Effector CD8-positive, alpha-beta T cell (primary cell): ENCODE measurements around the gene FGFR3.

Source experiments
- DNase-seq: peaks from one replicate; lab custom pipeline; 2025; lab: John Stamatoyannopoulos, UW

The FGFR3 gene

DNA sequence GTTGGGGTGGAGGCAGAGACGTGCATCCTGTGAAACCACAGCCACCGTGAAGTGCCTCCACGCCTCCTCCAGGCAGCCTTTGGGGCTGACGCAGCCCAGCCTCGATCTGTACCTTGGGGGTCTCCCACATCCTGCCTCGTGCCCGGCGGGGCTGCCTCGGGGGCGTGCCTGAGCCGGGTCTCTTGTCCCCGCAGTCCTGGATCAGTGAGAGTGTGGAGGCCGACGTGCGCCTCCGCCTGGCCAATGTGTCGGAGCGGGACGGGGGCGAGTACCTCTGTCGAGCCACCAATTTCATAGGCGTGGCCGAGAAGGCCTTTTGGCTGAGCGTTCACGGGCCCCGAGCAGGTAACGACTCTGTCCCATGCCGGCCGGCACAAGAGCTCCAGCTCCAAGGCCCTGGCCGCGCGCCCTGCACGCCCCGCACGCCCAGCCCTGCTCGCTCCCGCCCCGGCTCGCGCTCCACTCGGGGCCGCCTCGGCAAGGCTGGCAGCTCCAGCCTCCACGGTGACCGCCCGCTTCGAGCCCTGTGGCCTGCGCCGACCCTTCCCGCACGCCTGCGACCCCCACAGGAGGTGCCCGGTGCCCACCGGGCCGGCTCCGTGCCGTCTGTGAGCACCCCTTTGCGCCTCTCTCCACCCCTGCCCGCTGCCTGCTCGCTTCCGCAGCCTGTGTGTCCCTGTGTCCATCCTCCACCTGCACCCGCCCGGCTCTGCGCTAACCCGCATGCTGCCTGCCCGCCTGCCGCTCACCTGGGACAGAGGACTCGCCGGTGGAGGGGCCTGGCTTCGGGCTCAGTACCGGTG is 9.8 kb downstream of the FGFR3 start:
- DNase-seq = no peak

DNA sequence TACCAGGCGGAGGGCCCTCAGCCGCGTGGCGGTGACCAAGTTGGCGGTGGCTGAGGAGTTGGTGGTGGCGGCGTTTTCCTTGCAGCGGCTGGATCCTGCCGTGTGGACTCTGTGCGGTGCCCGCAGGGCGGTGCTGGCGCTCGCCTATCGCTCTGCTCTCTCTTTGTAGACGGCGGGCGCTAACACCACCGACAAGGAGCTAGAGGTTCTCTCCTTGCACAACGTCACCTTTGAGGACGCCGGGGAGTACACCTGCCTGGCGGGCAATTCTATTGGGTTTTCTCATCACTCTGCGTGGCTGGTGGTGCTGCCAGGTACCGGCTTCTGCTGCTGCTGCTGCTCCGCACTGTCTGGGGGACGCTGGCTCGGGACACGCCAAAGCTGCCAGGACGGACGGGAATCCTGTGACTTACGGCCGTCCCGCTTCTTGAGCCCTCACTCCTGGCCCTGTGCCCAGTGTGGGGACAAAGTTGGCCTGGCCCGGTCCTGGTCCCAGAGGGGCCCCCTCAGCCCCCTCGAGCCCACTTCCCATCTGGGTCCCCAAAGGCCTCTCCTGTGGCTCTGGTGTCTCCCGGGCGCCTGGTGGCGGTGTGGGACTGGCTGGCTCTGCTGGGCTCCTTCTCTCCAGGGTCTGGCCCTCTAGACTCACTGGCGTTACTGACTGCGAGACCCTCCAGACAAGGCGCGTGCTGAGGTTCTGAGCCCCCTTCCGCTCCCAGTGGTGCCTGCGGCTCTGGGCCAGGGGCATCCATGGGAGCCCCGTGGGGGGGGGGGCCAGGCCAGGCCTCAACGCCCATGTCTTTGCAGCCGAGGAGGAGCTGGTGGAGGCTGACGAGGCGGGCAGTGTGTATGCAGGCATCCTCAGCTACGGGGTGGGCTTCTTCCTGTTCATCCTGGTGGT is 10.7 kb downstream of the FGFR3 start:
- no peak for DNase-seq

DNA sequence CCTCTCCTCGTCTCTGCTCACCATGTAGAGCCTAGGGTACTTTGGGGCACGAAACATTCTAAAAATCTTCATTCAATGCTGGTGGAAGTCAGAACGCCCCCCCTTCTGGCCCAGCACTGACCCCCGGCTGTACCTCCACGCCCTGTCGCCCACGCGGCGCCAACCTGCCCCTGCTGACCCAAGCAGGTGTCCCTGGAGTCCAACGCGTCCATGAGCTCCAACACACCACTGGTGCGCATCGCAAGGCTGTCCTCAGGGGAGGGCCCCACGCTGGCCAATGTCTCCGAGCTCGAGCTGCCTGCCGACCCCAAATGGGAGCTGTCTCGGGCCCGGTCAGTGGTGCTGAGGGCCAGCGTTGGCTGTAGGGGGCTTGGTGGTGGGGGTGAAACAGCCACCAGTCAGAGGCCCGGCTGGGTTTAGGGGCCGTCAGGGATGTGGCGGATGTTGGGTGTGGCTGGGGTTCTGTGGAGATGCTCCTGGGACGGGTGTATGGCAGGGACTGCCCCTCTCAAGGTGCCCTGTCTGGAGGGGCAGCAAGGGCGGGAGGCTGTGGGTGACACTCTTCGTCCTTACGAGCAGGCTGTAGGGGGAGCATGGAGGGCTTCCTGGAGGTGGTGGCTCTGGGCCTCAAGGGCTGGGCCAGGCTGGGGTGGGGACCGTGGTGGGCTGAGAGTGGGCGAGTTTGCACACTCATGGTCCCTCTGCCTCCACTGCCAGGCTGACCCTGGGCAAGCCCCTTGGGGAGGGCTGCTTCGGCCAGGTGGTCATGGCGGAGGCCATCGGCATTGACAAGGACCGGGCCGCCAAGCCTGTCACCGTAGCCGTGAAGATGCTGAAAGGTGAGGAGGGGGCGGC is 11.8 kb downstream of the FGFR3 start:
- no peak for DNase-seq

DNA sequence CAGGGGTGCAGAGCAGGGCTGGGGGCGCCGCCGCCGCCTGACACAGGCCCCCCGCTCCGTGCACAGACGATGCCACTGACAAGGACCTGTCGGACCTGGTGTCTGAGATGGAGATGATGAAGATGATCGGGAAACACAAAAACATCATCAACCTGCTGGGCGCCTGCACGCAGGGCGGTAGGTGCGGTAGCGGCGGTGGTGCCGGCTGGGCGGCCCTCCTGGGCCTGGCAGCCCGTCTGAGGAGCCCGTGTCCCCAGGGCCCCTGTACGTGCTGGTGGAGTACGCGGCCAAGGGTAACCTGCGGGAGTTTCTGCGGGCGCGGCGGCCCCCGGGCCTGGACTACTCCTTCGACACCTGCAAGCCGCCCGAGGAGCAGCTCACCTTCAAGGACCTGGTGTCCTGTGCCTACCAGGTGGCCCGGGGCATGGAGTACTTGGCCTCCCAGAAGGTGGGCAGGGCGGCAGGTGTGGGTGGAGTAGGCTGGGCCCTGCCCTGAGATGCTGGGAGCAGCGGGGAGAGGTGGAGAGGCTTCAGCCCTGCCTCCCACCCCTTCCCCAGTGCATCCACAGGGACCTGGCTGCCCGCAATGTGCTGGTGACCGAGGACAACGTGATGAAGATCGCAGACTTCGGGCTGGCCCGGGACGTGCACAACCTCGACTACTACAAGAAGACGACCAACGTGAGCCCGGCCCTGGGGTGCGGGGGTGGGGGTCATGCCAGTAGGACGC is 12.6 kb downstream of the FGFR3 start:
- DNase-seq = no peak

DNA sequence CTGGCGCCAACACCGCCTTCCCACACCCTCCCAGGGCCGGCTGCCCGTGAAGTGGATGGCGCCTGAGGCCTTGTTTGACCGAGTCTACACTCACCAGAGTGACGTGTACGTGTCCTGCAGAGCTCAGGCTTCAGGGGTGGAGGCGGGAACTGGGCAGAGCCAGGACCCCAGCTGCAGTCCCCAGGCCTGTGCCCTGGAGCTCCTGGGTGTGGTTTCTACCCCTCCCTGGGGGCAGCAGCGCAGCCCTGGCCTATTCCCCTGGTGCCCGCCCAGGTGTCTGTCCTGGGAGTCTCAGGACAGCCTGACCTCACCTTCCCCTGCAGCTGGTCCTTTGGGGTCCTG is 13.1 kb downstream of the FGFR3 start:
- DNase-seq = no peak

DNA sequence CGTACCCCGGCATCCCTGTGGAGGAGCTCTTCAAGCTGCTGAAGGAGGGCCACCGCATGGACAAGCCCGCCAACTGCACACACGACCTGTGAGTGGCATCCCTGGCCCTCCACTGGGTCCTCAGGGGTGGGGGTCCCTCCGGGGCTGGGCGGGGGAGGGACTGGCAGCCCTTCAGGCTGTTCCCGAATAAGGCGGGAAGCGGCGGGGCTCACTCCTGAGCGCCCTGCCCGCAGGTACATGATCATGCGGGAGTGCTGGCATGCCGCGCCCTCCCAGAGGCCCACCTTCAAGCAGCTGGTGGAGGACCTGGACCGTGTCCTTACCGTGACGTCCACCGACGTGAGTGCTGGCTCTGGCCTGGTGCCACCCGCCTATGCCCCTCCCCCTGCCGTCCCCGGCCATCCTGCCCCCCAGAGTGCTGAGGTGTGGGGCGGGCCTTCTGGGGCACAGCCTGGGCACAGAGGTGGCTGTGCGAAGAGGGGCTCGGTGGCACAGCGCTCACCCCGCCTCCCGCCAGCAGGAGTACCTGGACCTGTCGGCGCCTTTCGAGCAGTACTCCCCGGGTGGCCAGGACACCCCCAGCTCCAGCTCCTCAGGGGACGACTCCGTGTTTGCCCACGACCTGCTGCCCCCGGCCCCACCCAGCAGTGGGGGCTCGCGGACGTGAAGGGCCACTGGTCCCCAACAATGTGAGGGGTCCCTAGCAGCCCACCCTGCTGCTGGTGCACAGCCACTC is 13.7 kb downstream of the FGFR3 start:
- no peak for DNase-seq

DNA sequence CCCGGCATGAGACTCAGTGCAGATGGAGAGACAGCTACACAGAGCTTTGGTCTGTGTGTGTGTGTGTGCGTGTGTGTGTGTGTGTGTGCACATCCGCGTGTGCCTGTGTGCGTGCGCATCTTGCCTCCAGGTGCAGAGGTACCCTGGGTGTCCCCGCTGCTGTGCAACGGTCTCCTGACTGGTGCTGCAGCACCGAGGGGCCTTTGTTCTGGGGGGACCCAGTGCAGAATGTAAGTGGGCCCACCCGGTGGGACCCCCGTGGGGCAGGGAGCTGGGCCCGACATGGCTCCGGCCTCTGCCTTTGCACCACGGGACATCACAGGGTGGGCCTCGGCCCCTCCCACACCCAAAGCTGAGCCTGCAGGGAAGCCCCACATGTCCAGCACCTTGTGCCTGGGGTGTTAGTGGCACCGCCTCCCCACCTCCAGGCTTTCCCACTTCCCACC is 14.3 kb downstream of the FGFR3 start:
- no peak for DNase-seq

DNA sequence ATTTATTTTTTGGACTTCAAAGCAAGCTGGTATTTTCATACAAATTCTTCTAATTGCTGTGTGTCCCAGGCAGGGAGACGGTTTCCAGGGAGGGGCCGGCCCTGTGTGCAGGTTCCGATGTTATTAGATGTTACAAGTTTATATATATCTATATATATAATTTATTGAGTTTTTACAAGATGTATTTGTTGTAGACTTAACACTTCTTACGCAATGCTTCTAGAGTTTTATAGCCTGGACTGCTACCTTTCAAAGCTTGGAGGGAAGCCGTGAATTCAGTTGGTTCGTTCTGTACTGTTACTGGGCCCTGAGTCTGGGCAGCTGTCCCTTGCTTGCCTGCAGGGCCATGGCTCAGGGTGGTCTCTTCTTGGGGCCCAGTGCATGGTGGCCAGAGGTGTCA is 15.3 kb downstream of the FGFR3 start:
- no peak for DNase-seq

DNA sequence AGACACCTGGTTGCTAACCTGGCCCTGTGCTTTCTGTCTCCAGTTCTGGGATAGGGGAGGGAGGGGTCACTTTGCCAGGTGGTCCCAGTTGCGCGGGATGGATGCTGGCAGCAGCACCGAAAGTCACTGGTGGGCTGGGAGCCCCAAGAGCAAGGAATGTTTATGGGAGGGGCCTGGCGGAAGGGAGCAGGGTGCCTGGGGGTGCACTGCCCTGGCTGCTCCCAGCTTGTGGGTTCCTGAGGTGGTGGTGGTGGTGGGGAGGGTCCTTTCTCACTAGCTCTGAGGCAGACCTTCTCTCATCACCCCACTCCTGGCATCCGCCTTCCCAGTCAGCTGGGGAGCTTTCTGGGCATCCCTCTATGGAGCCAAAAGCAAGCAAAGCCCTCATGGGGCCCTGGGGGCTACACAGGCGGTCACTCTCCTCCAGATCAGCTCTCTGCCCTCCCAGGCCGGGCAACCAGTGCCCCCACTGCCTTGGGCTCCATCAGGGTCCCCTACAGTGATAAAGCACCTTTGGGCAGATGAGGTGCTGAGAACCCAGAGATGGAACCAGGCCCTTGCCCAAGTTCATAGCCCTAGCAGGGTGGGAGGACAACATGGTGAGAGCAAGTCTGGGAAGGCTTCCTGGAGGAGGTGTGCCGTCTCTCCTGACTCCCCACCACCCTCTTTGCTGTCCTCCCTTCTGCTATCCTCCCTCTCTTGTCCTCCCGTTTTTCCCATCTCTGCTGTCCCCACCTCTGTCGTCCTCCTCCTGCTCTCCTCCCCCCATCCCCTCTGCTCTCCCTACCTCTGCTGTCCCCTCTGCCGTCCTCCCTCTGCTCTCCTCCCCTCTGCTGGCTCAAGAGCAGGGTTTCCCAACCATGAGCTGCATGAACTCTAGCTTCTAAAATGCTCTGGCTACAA is 16.0 kb downstream of the FGFR3 start:
- DNase-seq = no peak

DNA sequence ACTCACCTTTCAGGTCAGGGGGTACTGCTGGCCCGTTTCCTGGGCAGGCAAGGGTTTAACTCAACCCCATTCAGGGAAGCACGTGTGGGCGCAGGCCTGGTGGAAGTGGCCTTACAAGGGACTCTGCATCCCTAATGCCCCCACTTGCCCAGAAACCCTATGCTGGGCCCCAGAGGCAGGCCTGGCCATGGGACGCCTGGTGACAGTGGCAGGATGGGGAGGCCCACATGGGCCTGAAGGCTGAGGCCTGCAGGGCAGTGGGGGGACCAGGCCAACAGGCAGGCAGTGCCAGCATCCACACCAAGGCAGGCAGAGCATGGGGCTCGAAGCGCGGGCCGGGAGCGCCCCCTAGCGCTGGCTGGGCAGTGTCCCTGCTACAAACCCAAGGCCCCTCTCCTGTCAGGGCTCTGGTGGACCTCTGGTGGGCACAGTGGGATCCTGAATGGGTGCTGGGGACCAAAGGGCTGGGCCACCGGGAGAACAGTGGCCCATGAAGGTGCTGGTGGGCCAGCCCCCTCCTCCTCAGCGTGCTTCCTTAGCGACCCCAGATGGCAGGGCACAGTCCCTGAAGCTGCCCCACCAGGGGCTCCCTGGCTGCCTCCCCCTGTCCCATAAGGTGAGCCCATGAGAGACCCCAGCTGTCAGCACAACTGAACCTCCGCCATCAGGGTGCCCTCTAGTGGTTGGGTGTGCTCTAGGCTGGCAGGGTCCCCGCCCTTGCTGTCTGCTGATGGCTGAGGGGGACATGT is 16.8 kb downstream of the FGFR3 start:
- peak; percentile 25 for DNase-seq

DNA sequence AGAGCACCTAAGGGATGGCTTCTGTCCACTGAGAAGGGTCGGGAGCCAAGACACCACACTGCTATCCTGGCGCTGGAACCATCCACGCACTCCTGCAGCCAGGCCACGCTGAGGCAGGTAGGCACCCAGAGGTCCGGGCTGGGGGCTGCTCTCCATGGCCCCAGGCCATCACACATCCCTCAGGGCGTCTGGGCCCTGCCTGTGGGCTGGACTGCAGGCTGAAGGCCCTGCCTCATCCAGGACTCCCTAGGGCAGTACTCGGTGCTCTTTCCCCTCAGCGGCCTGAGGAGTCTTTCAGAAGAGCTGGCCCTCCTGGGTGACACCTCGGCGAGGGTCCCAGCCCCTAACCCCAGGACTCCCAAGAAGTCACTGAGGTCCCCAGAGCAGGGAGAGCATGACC is 17.7 kb downstream of the FGFR3 start:
- DNase-seq = no peak

DNA sequence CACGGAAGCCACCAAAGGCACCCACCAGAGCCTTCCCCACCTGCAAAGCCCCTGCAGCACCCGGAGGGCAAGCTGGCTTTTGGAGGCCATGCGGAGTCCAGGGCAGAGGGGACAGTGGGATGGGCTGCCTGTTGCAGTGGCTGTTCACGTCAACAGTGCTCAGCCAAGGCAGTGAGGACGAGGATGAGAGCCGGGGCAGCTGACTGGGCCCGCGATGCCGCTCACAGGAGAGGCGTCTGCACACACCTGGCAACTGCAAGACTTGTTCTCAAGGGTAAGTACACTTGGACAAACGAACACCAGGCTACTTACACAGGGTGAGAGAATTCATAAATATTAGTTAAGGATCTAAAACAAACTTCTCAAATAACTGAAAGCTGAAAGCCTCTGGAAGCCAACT is 19.6 kb downstream of the FGFR3 start:
- DNase-seq = no peak

DNA sequence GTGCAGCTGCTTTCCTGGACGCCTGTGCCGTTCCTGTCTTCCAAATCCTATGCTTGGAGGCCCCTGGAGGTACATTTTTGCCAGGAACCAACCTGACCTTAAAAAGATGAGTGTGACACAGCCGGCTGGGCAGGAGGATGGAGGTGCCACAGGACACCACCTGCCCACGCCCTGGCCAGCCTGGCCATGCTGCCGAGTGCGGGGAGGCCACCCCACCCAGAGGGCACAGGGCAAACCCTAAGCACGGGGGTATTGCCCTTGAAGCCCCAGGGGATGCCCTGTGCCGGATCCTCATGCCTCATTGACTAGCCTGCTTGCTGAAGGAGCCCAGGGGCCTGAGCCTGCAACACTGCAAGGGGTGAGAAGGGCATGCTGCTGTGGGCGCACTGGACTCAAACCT is 20.1 kb downstream of the FGFR3 start:
- DNase-seq = no peak

DNA sequence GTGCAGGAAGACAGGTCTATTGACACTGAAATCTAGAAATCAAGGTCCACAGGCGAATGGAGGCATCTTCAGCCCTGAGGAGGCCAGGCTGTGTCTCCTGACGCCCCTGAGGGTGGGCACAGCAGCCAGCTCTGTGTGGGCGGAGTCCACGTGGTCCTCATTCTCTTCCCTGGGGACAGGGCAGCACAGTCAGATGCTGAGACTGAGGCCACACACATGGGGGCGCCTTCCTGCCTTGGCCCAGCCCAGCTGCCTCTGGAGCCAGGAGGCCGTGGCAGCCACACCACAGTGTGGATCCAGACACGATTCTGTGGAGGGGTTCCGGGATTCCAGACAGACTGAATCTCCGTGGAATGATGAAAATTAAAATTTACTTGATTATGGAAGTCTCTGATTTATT is 20.8 kb downstream of the FGFR3 start:
- DNase-seq = no peak

DNA sequence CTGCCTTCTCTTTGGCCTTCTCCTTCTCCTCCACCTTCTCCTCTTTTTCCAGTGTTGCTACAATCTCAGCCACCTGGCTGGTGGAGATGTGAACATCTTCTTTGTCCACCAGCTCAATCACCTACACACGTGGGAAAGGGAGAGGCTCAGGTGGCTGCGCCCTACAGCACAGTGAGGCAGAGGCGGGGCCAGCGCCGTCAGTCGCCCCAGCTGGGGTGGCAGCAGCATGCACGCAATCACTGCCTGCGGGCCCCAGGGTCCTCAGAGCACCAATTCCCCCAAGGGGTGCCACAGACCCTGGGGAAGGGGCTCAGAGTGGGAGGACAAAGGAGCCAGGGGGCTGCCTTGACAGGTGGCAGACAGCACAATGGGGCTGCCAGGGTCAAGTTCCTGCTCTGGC is 21.4 kb downstream of the FGFR3 start:
- no peak for DNase-seq

DNA sequence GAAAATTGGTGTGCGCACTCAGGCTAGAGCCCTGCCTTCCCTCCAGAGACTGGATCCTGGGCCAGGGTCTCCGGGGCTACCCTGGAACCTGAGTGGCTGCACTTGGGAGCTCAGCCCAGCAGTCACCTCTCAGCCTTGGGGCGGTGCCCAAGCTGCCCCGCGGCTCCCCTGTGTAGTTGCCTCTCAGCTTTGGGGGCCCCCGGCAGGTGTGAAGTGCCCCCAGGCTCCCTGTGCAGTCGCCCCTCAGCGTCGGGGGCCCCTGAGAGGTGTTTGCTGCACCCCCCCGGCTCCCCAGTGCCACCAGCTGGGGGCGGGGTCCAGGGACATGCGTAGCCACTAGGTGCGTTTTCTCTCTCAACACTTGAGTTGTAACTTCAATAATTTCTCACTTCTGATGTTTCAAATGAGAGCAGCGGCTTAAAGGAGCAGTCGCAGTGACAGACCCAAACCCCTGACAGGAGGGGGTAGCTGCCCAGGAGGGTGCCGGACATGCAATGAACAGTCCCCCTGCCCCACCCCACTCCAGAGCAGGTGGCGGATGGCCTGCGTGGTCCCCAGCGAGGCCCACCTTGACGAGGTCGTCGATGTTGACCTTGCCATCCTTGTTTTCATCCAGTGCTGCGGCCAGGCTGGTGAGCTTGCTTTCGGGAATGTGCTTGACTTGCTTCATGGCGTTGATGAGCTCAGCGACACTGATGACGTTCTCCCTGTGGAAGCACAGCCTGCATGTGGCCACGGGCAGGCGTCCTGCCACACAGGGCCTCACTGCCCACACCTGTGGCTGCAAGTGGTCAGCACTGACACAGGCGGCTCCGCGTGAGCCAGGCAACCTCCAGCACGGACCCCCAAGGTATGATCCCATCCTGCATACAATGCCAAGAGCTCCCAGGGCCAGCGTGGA is 22.3 kb downstream of the FGFR3 start:
- no peak for DNase-seq

DNA sequence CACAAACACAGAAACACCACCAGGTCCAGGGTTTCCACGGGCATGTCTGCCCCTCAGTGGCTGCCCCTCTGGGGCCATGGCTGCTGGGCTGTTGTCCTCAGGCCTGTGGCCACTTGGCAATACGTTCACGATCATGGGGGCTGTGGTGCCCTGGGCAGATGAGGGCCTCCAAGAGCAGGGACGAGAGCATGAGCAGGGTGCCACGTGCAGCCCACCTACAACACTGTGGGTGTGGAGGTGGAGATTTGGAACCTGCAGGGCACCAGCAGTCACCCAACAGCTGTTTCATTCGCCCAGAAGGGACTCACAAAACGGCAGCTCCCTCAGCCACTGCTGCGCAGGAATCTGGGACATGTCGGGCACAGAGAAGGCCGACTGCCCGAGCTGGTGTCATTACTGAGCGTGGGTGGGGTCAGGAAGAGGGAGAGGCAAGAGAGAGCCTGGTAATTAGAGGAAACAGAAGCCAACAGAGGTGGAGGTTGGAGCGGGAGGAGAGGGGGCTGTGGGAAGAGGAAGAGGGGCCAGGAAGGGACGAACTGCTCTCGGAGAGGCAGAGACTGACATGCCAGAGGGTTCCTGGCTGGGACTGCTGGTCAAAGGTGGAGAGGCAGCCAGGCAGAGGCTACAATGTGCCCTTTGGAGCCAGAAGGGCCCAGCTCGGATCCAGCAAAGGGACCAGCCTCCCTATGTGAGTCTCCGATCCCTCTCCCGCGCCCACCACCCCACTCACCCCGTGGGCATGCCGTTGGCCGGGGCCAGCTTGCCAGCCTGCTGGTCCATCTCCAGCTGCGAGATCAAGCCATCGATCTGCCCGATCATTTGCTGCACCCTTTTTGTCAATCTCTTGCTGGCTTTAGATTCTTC is 23.1 kb downstream of the FGFR3 start:
- no peak for DNase-seq
